T follicular helper cell (primary cell): ENCODE data around the gene RAB3IP.
"Not testable (repeated sequence)": the region's sequence is repeated elsewhere in the genome, so short reads cannot be mapped to it uniquely, and the experiment has no call there.

Source experiments
- DNase-seq: peaks from one replicate; pipeline ENCODE4 v3.0.0-alpha.2; 2020; ENCODE audit warnings: low read depth

The RAB3IP gene

GRCh38 chr12:69755302-69755701, 16.6 kb downstream of the RAB3IP start:
- no peak for DNase-seq

GRCh38 chr12:69756088-69756755, 17.6 kb downstream of the RAB3IP start:
- no peak for DNase-seq

- DNase-seq, result no peak
These were observed 19.4 kb downstream of the RAB3IP start for GRCh38 chr12:69758105-69758504.

GRCh38 chr12:69759581-69759980, 20.9 kb downstream of the RAB3IP start:
- DNase-seq, result not testable (repeated sequence)

- no peak for DNase-seq
These were observed 26.9 kb downstream of the RAB3IP start for GRCh38 chr12:69765515-69765914.

DNA sequence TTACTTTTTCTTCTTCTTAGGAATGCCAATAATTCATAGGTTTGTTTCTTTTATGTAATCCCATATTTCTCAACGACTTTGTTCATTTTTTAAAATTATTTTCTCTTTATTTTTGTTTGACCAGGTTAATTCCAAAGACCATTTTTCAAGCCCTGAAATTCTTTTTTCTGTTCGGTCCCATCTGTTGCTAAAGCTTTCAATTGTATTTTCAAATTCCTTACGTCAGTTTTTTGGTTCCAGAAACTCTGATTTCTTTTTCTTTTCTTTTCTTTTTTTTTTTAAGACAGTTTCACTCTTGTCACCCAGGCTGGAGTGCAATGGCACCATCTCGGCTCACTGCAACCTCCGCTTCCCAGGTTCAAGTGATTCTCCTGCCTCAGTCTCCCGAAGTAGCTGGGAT, 27.6 kb downstream of the RAB3IP start:
- no peak for DNase-seq

GRCh38 chr12:69779928-69780327, 41.3 kb downstream of the RAB3IP start:
- DNase-seq, result no peak

DNA sequence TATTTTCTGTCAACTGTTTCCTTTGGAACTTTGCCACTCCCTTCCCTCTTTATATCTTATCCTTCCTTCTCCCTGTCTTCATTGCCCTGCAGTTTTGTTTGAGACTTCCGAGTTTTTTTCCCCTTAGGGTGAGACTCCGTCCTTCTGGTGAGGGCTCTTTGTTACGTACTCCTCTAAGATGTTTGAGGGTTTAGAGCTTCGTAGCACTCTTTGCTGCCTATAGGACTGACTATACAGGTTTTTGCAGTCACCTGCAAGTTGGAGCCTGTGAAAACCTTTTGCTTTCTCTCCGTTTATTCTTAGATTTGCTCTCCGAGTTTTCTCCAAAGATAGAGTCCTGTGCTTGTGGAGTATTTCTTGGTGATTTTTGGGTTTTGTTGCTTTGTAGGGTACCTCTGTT, 44.7 kb downstream of the RAB3IP start:
- DNase-seq, result no peak

DNA sequence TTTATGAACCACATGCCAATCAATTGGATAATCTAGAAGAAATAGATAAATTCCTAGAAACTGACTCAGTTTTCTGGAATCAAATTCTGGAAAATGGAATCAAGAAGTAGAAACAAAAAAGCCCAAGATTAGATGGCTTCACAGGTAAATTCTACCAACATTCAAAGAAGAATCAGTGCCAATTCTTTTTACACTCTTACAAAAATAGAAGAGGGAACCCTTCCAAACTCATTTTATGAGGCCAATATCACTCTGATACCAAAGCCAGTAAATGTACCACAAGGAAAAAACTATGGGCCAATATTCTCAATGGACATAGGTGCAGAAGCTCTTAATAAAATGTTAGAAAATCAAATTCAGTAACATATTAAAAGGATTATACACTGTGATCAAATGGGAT, 50.7 kb downstream of the RAB3IP start:
- DNase-seq, result no peak

GRCh38 chr12:69792533-69792932, 53.9 kb downstream of the RAB3IP start:
- no peak for DNase-seq

GRCh38 chr12:69807101-69807897, 68.6 kb downstream of the RAB3IP start:
- DNase-seq, result not testable (repeated sequence)

GRCh38 chr12:69810870-69811498, 72.3 kb downstream of the RAB3IP start:
- no peak for DNase-seq

DNA sequence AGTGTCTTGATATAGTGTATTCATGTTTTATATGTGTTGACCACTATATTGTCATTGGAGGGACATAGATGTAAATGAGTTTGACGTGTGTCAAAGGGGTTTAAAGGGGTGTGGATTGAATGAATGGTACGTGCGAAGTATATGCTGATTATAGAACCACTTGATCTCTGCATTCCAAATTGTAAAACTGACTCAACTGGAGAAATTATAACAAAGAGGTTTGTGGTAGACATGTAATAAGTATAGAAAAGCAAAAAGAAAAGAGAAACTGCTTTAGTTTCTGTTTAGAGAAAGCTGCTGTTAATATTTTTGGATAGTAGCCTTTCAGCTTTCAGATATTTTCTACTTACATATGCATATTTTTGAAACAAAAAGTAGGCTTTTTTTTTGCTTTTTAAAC, 77.4 kb downstream of the RAB3IP start:
- DNase-seq, result no peak

- no peak for DNase-seq
These were observed 82.4 kb downstream of the RAB3IP start for GRCh38 chr12:69821032-69821455.

GRCh38 chr12:69821456-69822159, 82.9 kb downstream of the RAB3IP start:
- no peak for DNase-seq

- no peak for DNase-seq
These were observed 83.7 kb downstream of the RAB3IP start for GRCh38 chr12:69822201-69822860.

GRCh38 chr12:69824028-69824427, 85.4 kb downstream of the RAB3IP start:
- no peak for DNase-seq

- no peak for DNase-seq
These were observed 86.4 kb downstream of the RAB3IP start, which contains the start of gene MYRFL for GRCh38 chr12:69824966-69825560. Gene MYRFL (plus strand): TSS chr12:69825227. CDS start chr12:69825518, 291 bp downstream.

DNA sequence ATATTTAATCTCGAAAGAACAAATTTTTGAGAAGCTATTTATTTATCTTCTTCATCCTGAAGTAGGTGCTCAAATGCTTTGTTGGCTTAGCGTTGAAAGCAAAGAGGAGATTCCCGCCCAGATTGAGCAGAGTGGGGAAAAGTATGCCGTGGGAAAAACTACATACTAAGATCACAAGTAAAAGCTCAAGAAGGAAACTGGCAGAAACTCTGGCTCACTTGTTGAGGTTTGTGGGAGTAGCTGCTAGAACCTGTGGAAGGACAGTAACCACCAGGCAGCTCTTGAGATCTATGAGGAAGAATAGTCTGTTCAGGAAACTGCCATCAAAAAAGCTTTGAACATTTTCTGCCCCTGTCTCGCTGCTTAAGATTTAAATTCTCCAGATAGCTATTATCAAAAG, 90.2 kb downstream of the RAB3IP start:
- DNase-seq, result no peak

DNA sequence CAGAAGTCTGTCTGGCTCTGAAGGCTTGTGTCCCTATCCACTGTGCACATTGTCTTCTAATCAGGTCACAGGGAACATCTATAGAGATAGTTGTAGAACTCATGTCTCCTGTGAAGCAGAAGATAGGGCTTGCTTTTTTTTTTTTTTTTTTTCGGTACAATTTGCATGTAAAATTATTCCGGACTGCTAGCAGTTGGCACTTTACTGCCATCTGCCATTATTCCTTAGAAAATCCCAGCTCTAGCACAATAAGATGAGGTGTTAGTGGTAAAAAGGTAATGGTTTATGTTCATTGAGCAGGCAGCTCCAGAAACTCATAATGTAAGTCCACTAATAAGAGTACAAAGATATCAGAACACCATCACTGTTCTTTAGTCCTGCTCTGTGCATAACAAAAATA, 95.0 kb downstream of the RAB3IP start:
- no peak for DNase-seq

DNA sequence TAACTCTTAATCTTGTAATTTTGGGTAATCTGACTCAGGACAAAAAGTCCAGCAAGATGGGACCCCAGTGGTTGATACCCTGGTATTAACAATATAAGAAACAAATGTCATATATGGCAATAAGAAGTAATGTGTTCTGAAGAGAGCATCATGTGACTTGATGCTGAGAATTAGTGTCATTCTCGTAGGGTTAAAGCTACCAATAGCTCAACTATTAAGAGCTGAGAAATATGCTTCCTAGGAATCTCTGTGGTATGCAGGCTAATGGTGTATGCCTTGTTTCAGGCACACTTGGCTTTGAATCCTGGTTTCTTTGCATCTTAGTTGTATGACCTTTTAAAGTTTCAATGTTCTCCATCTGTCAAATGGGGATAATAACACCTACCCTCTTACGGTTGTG, 95.5 kb downstream of the RAB3IP start:
- DNase-seq, result no peak
